K562 (cell line): ENCODE data around the gene FAM131C. TPM values are rescaled to one million over a fixed set of nuclear protein-coding genes. Genes with fewer than 3 reads are reported as not detected.

Source experiments
- CC2D1A ChIP-seq: fragments of 450-650 bp; IDR thresholded peaks from 2 replicates; pipeline ENCODE4 v1.6.1; 2017; ENCODE audit warnings: mild to moderate bottlenecking
- KDM1A ChIP-seq, 2 experiments: fragments of 450-650 bp; IDR thresholded peaks; 2 replicates each; pipeline ENCODE4 v1.6.1; 2016; ENCODE audit warnings: mild to moderate bottlenecking in 2 of 2
- RBM25 ChIP-seq: fragments of 200-400 bp; formaldehyde crosslinking; IDR thresholded peaks from 2 replicates; pipeline ENCODE4 v1.6.1; 2018; ENCODE audit warnings: low read length, low read depth, moderate library complexity; ENCODE audit not compliant: severe bottlenecking
- SMARCA5 ChIP-seq: fragments of 450-650 bp; IDR thresholded peaks from 2 replicates; pipeline ENCODE4 v1.6.1; 2016
- polyA plus RNA-seq, 8 experiments: library from polyadenylated mRNA; depleted of rRNA in 4 of 8; stranded (reverse) in 5 of 8; unstranded in 3 of 8; fragments of >200 nt; fragmentation: Nextera tagmentation in 2 of 8; fragmentation: Illumina TruSeq in 1 of 8; extraction: Ambion mirVana in 2 of 8; extraction: Trizol in 1 of 8; gene quantifications; 2 replicates each; pipeline versions ENCODE4 v1.2.1 to v1.2.3, GENCODE V29; 2011 to 2014; ENCODE audit warnings: inconsistent platforms in 1 of 8, missing spikeins in 1 of 8
- total RNA-seq, 7 experiments: library from RNA; depleted of rRNA in 6 of 7; stranded (reverse); fragments of >200 nt in 6 of 7; fragmentation: Illumina TruSeq in 2 of 7; extraction: Trizol in 2 of 7; gene quantifications; 2 replicates each; pipeline versions ENCODE4 v1.2.1 to v1.2.3, GENCODE V29; 2011 to 2021; ENCODE audit warnings: low replicate concordance in 1 of 7
- TF ChIP-seq, protein P1 (sequence below): sonication (generic); formaldehyde crosslinking; IDR thresholded peaks from 2 replicates; pipeline ENCODE4 v1.5.0; 2020; ENCODE audit warnings: missing genetic modification reagents
- TF ChIP-seq, protein P2 (sequence below): sonication (generic); formaldehyde crosslinking; IDR thresholded peaks from 2 replicates; pipeline ENCODE4 v1.8.0; 2022; ENCODE audit warnings: mild to moderate bottlenecking, missing genetic modification reagents, borderline replicate concordance
- TF ChIP-seq, protein P3 (sequence below), 3 experiments: fragments of 200-800 bp in 1 of 3; sonication (Bioruptor generic) in 1 of 3; sonication (generic) in 1 of 3; formaldehyde crosslinking in 1 of 3; IDR thresholded peaks; 2 replicates each; pipeline versions ENCODE4 v1.6.1 to v1.8.0; 2016 to 2022; ENCODE audit warnings: mild to moderate bottlenecking in 2 of 3, missing compliant biosample characterization in 2 of 3, missing genetic modification characterization in 2 of 3, missing genetic modification reagents in 1 of 3
- TF ChIP-seq, protein P4 (sequence below): sonication (generic); formaldehyde crosslinking; IDR thresholded peaks from 2 replicates; pipeline ENCODE4 v1.8.0; 2022; ENCODE audit warnings: mild to moderate bottlenecking, missing genetic modification reagents

FAM131C gene
- total and polyA plus RNA-seq, 9 of the 15 experiments (the other 6 are each of a cell fraction or from before 2014, with no cell fraction given): 0.10 to 0.29 (median 0.16) TPM; not detected in 6

DNA sequence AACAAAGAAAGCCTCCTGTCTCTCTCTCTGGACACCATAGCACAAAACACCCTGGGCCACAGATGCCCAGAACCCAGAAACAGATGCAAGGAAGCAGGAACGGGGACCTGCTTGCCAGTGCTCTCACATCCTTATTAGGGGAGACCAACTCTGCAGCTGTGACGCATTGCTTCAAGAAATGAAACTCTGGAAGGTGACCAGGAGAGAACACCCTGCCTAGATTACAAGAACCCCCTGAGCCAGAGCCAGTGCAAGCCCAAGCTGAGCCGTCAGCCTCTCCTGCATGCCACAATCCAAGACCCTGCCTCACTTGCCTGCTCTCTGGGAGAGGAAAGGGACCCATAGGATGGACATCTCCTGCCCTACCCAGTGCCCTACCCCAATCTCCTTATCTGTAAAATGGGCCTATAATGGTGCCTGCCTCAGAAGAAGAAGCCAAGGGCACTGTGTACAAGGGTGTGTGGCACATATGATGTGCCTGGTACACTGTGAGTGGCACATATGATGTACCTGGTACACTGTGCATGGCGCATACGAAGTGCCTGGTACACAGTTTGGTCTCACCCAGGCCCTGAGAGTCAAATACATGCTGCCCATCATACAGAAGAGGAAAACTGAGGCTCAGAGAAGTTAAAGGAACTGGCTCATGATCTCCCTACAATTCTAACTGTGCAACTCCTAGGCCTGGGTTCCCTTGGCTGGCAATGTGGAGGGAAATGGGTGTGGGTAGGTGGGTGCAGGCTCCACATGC, 16.8 kb upstream of the FAM131C start (continued):
- TF ChIP-seq, protein P1, sequence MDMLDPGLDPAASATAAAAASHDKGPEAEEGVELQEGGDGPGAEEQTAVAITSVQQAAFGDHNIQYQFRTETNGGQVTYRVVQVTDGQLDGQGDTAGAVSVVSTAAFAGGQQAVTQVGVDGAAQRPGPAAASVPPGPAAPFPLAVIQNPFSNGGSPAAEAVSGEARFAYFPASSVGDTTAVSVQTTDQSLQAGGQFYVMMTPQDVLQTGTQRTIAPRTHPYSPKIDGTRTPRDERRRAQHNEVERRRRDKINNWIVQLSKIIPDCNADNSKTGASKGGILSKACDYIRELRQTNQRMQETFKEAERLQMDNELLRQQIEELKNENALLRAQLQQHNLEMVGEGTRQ (CRISPR knock-in tag): no peak
- TF ChIP-seq RBM25 (peak; percentile 61), CC2D1A (no peak), SMARCA5 (peak; percentile 35; the same call in 1 of the 2 replicates), KDM1A (IDR thresholded peaks at IDR 0.05) (peak; percentile 39 to 57; a peak in 2 of 4 replicates)
- TF ChIP-seq, protein P2, sequence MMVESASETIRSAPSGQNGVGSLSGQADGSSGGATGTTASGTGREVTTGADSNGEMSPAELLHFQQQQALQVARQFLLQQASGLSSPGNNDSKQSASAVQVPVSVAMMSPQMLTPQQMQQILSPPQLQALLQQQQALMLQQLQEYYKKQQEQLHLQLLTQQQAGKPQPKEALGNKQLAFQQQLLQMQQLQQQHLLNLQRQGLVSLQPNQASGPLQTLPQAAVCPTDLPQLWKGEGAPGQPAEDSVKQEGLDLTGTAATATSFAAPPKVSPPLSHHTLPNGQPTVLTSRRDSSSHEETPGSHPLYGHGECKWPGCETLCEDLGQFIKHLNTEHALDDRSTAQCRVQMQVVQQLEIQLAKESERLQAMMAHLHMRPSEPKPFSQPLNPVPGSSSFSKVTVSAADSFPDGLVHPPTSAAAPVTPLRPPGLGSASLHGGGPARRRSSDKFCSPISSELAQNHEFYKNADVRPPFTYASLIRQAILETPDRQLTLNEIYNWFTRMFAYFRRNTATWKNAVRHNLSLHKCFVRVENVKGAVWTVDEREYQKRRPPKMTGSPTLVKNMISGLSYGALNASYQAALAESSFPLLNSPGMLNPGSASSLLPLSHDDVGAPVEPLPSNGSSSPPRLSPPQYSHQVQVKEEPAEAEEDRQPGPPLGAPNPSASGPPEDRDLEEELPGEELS: no peak
- TF ChIP-seq, protein P3, sequence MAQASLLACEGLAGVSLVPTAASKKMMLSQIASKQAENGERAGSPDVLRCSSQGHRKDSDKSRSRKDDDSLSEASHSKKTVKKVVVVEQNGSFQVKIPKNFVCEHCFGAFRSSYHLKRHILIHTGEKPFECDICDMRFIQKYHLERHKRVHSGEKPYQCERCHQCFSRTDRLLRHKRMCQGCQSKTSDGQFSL (CRISPR knock-in tag; IDR thresholded peaks at IDR 0.05): no peak
- TF ChIP-seq, protein P3 (tag; IDR thresholded peaks at IDR 0.05): no peak
- TF ChIP-seq, protein P4, sequence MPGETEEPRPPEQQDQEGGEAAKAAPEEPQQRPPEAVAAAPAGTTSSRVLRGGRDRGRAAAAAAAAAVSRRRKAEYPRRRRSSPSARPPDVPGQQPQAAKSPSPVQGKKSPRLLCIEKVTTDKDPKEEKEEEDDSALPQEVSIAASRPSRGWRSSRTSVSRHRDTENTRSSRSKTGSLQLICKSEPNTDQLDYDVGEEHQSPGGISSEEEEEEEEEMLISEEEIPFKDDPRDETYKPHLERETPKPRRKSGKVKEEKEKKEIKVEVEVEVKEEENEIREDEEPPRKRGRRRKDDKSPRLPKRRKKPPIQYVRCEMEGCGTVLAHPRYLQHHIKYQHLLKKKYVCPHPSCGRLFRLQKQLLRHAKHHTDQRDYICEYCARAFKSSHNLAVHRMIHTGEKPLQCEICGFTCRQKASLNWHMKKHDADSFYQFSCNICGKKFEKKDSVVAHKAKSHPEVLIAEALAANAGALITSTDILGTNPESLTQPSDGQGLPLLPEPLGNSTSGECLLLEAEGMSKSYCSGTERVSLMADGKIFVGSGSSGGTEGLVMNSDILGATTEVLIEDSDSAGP (CRISPR knock-in tag): no peak
